ENCODE data around the gene PROZ.

- TF ChIP-seq CTCF (IDR thresholded peaks at IDR 0.05) = no peak
- TF ChIP-seq POLR2A (IDR thresholded peaks at IDR 0.05) = peak; percentile 84 to 87
These were observed 50.2 kb downstream of the PROZ start, which contains the start of gene PCID2 for GRCh38 chr13:113208421-113209335.
